Measurements from ENCODE around the gene ADGRA1. TPM values are rescaled to one million over a fixed set of nuclear protein-coding genes. Genes with fewer than 3 reads are reported as not detected.
"Not testable (repeated sequence)": the region's sequence is repeated elsewhere in the genome, so short reads cannot be mapped to it uniquely, and the experiment has no call there.

ADGRA1 gene
- polyA plus RNA-seq, 10 donors: 1.8 to 3.2 (median 2.5) TPM

GRCh38 chr10:133162178-133162909, 74.6 kb downstream of the ADGRA1 start:
- DNase-seq: no peak

GRCh38 chr10:133162910-133163856, 75.5 kb downstream of the ADGRA1 start:
- peak in 1 of 3 donors; percentile 48 for DNase-seq

- no peak for DNase-seq
Observed at GRCh38 chr10:133163889-133164815, 76.4 kb downstream of the ADGRA1 start.

GRCh38 chr10:133164816-133165555, 77.3 kb downstream of the ADGRA1 start:
- DNase-seq: no peak

- DNase-seq: no peak
Observed at GRCh38 chr10:133165556-133166503, 78.1 kb downstream of the ADGRA1 start.

- DNase-seq: peak in 1 of 3 donors; percentile 25
Observed at GRCh38 chr10:133166504-133166827, 78.7 kb downstream of the ADGRA1 start.

GRCh38 chr10:133166828-133167692, 79.3 kb downstream of the ADGRA1 start:
- DNase-seq: peak; percentile 16 to 86 (median 52)

- DNase-seq: no peak
Observed at GRCh38 chr10:133167693-133168616, 80.2 kb downstream of the ADGRA1 start.

- DNase-seq: no peak
Observed at GRCh38 chr10:133168617-133169031, 80.9 kb downstream of the ADGRA1 start.

- no peak for DNase-seq
Observed at GRCh38 chr10:133169173-133169947, 81.6 kb downstream of the ADGRA1 start.

- no peak for DNase-seq
Observed at GRCh38 chr10:133170092-133170491, 82.4 kb downstream of the ADGRA1 start.

GRCh38 chr10:133173860-133174640, 86.3 kb downstream of the ADGRA1 start:
- no peak for DNase-seq

- DNase-seq: no peak
Observed at GRCh38 chr10:133174689-133175263, 87.1 kb downstream of the ADGRA1 start.

- not testable (repeated sequence) for DNase-seq
Observed at GRCh38 chr10:133175624-133176023, 87.9 kb downstream of the ADGRA1 start.

GRCh38 chr10:133176546-133176945, 88.8 kb downstream of the ADGRA1 start:
- no peak for DNase-seq

Data from muscle of back (tissue), 11 donors.